ENCODE data around the gene C18orf63.

DNA sequence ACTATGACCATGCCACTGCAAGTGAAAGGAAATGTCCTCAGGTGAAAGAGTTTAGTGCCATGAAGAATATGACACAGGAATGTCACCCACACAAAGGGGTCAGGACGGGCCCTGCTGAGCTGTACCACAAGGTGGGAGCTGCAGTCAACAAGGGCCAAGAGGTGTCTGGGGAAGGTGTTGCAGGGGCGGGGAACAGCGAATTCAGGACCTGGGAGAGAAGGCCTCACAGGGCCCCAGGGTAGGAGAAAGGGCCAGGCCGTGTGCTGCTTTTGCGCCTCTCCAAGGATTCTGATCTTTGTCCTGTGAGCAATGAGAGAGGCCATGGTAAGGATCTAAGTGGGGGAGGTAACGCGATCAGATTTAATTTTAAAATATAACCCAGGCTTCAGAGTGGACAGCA is 47.5 kb upstream of the C18orf63 start:
- TF ChIP-seq, protein P1, sequence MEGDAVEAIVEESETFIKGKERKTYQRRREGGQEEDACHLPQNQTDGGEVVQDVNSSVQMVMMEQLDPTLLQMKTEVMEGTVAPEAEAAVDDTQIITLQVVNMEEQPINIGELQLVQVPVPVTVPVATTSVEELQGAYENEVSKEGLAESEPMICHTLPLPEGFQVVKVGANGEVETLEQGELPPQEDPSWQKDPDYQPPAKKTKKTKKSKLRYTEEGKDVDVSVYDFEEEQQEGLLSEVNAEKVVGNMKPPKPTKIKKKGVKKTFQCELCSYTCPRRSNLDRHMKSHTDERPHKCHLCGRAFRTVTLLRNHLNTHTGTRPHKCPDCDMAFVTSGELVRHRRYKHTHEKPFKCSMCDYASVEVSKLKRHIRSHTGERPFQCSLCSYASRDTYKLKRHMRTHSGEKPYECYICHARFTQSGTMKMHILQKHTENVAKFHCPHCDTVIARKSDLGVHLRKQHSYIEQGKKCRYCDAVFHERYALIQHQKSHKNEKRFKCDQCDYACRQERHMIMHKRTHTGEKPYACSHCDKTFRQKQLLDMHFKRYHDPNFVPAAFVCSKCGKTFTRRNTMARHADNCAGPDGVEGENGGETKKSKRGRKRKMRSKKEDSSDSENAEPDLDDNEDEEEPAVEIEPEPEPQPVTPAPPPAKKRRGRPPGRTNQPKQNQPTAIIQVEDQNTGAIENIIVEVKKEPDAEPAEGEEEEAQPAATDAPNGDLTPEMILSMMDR (IDR thresholded peaks at IDR 0.05; ENCODE audit: insufficient read depth, low read length, poor library complexity, severe bottlenecking) = no peak
- no peak for TF ChIP-seq EZH2phosphoT487 (conservative IDR thresholded peaks at IDR 0.05; ENCODE audit: low read length)

Measured in SU-DHL-6 (cell line).